HG03045 (cell line): ENCODE results near the gene CBLB.

Experiments used
- ATAC-seq: cut with Tn5 transposase; IDR thresholded peaks from one replicate; pipeline ENCODE4 v1.9.1; 2021; ENCODE audit warnings: mild to moderate bottlenecking, moderate library complexity; ENCODE audit not compliant: unreplicated experiment

The CBLB gene

GRCh38 chr3:105876780-105877327, 8.0 kb upstream of the CBLB start:
- peak; percentile 56 for ATAC-seq

DNA sequence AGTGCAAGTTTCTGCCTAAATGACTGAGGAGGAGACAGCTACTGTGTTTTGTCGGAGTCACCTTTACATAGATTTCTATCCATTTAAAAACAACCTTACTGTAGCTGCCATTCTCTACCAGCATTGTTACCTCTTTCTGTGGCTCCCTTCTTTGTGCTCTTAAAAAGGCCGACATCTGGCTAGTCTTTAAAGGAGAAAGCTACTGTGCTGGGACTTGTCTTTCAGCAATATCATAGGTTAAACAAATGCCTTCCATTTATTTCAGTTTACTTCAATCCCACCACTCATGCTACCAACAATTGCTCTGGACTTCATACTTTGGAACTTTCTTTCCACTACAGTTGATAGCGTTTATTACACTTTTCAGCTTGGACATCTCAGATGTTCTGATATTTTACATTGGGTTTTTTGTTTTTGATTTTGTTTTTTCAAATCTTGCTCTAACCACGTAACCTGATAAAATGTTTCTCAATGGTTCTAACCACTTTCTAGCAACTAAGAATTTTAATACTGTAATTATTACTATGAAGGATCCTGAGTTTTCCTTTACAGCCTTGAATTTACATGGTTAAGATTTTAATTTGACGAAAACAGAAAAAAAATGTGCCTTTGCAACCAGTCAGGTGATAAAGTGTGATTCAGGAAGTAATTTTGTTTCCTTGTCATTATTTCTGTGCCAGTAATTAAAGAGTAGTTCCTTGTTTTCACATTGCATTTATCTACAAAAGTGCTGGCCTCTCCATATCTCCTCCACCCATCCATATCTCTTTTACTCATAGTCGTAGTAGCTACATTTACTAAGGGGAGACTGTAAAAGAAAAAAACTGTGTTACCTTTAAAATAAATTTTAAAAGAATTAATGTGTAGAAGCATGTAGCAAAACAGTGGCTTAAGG, 1.3 kb upstream of the CBLB start:
- ATAC-seq: no peak

GRCh38 chr3:105869531-105869833, 670 bp upstream of the CBLB start:
- ATAC-seq: no peak

GRCh38 chr3:105868431-105868741, 426 bp downstream of the CBLB start:
- peak; percentile 11 for ATAC-seq

DNA sequence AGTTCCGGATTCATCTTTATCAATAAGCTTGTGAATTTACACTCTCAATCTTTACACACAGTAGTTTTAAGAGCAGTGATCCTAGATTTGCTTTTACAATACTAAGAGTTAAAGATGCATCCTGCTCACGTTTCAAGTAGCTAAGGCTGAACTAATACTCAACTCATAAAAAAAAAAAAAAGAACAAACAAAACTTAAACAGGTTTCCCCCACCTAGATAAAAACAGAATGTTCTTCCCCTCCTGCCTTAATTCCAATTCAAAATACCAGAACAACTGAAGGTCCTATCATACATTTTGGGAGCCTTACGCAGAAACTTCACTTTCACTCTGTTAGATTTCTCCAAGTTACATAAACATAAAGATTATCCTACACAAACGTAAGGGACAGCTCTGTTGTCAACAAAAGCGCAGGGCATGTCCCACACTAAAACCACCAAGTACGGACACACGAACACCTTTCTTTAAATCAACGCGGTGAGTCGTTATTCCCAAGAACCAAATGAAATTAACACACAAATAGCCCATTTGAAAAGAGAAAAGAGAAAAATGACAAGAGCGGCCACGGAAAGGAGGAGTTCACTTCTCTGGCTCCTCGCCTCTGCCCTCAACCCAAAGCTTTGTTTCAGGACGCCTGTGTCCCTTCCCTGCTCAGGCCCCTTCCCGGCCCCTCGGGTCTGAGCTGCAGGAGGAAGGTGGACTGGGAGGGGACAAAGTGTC, 941 bp downstream of the CBLB start:
- ATAC-seq: no peak

GRCh38 chr3:105866656-105867653, 1.9 kb downstream of the CBLB start:
- ATAC-seq: peak; percentile 19

DNA sequence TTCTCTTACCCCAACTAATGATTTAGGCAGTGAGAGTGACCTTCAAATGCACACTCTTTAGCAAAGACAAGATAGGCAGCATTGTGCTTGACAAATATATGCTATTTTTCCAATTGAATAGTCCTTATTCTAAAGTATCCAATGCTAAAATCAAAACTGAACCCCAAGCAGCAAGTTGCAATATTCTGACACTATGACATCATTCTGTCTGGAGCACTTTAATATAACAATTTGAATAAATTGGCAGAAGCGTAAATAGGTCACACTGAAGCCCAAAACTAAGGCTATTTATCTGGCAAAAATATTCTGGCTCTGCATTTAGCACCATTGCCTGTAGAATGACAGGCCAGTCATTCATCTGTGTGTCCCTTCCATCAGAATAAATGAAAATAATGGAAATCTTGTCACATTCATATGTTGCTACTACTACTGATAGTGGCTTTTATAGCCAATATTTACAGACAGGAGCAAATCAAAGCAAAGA, 2.9 kb downstream of the CBLB start:
- ATAC-seq: no peak

- no peak for ATAC-seq
These were observed 3.7 kb downstream of the CBLB start for GRCh38 chr3:105865016-105865623.

- no peak for ATAC-seq
These were observed 4.6 kb downstream of the CBLB start for GRCh38 chr3:105864212-105864611.

GRCh38 chr3:105863608-105864007, 5.2 kb downstream of the CBLB start:
- ATAC-seq: no peak

- peak; percentile 72 for ATAC-seq
These were observed 6.6 kb downstream of the CBLB start for GRCh38 chr3:105862217-105862616.

GRCh38 chr3:105860641-105861040, 8.2 kb downstream of the CBLB start:
- no peak for ATAC-seq

GRCh38 chr3:105858017-105858416, 10.8 kb downstream of the CBLB start:
- no peak for ATAC-seq

DNA sequence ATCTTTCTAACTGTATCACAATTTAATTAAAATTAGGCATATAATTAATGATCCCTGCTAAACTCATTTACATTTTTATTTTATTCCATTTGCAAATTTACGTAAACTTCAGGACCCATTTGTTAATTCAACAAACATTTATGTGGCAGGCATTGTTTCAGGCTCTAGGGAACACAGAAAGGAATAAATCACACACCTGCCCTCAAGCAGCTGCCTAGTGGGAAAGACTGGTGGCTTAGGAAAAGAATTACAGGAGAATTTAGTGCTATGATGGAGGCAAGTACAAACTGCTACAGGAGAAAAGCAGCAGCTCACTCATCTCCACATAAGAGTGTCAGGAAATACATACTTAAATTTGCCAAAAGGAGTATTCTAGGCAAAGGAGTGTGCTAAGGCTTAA, 11.2 kb downstream of the CBLB start:
- ATAC-seq: no peak

DNA sequence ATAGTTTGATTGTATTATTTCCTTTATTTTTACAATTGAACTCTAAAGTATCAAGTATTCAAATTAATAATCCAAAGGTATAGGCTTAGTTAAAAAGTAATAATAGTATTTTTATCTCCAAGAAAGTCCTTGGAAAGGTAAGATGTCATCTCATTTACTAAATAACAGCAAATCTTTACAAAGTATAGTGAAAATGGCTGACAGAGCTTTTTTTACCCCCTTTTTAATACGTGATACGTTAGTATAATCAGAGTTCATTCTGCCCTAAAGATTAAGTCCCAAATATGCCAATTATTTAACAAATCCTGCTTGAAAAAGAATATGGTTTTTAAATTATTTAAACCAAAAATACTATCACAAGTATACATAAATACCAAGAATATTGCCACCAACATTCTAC, 12.2 kb downstream of the CBLB start:
- no peak for ATAC-seq

GRCh38 chr3:105853801-105854432, 14.9 kb downstream of the CBLB start:
- peak; percentile 97 for ATAC-seq

- no peak for ATAC-seq
These were observed 17.2 kb downstream of the CBLB start for GRCh38 chr3:105851582-105851981.

GRCh38 chr3:105851176-105851575, 17.6 kb downstream of the CBLB start:
- ATAC-seq: no peak

GRCh38 chr3:105850593-105850992, 18.2 kb downstream of the CBLB start:
- no peak for ATAC-seq

GRCh38 chr3:105848821-105849220, 20.0 kb downstream of the CBLB start:
- ATAC-seq: no peak
